ENCODE data around the gene RPS6KA3. TPM values are rescaled to one million over a fixed set of nuclear protein-coding genes. Genes with fewer than 3 reads are reported as not detected.

The RPS6KA3 gene
- total RNA-seq, 1 experiment from 2014 or later: 14.6 TPM

DNA sequence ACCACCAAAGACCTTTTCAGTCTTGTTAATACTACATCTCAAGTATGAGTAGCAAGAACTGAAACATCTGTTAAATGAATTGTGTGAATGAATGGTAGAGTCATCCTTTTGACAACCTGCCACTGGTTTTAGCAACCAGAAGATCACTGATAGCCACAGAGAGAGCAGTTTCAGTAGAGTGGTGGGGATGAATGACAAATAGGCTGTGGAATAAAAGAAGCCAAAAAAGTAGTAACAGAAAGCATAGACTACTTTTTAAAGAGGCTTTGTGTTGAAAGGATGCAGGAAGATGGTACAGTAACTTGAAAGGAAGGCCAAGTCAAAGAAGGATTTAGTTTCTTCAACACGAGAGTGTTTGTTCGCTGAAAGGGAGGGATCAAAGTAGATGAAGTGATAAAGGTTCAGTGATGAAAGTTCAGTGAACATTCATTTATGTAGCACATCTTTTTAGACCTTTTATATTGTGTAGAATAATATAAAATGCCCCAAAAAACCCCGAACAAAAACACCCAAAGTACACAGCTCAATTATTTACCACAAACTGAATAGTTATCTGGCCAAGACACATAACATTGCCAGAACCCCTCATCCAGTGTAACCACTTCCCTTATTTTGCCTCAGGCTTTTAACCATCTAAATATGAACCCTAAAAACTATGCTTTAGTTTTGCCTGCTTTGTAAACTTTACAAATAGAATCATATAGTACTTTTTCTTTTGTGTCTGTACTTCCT lies 84.9 kb downstream of the RPS6KA3 start (continued):
- TF ChIP-seq, protein P1, sequence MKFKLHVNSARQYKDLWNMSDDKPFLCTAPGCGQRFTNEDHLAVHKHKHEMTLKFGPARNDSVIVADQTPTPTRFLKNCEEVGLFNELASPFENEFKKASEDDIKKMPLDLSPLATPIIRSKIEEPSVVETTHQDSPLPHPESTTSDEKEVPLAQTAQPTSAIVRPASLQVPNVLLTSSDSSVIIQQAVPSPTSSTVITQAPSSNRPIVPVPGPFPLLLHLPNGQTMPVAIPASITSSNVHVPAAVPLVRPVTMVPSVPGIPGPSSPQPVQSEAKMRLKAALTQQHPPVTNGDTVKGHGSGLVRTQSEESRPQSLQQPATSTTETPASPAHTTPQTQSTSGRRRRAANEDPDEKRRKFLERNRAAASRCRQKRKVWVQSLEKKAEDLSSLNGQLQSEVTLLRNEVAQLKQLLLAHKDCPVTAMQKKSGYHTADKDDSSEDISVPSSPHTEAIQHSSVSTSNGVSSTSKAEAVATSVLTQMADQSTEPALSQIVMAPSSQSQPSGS (CRISPR knock-in tag; IDR thresholded peaks at IDR 0.05; ENCODE audit: borderline replicate concordance, low read depth): no peak
- TF ChIP-seq MXD4 (CRISPR knock-in tag; IDR thresholded peaks at IDR 0.05; ENCODE audit: borderline replicate concordance): no peak
- TF ChIP-seq, protein P2, sequence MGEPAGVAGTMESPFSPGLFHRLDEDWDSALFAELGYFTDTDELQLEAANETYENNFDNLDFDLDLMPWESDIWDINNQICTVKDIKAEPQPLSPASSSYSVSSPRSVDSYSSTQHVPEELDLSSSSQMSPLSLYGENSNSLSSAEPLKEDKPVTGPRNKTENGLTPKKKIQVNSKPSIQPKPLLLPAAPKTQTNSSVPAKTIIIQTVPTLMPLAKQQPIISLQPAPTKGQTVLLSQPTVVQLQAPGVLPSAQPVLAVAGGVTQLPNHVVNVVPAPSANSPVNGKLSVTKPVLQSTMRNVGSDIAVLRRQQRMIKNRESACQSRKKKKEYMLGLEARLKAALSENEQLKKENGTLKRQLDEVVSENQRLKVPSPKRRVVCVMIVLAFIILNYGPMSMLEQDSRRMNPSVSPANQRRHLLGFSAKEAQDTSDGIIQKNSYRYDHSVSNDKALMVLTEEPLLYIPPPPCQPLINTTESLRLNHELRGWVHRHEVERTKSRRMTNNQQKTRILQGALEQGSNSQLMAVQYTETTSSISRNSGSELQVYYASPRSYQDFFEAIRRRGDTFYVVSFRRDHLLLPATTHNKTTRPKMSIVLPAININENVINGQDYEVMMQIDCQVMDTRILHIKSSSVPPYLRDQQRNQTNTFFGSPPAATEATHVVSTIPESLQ (CRISPR knock-in tag; IDR thresholded peaks at IDR 0.05): no peak
- no peak for TF ChIP-seq FOXP1 (CRISPR knock-in tag; IDR thresholded peaks at IDR 0.05; ENCODE audit: borderline replicate concordance)
- TF ChIP-seq, protein P3, sequence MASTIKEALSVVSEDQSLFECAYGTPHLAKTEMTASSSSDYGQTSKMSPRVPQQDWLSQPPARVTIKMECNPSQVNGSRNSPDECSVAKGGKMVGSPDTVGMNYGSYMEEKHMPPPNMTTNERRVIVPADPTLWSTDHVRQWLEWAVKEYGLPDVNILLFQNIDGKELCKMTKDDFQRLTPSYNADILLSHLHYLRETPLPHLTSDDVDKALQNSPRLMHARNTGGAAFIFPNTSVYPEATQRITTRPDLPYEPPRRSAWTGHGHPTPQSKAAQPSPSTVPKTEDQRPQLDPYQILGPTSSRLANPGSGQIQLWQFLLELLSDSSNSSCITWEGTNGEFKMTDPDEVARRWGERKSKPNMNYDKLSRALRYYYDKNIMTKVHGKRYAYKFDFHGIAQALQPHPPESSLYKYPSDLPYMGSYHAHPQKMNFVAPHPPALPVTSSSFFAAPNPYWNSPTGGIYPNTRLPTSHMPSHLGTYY (CRISPR knock-in tag; IDR thresholded peaks at IDR 0.05): no peak
- TF ChIP-seq PRRX2 (CRISPR knock-in tag; IDR thresholded peaks at IDR 0.05): no peak
- TF ChIP-seq NFE2L1 (CRISPR knock-in tag; IDR thresholded peaks at IDR 0.05): no peak
- TF ChIP-seq ZNF317 (CRISPR knock-in tag; IDR thresholded peaks at IDR 0.05; ENCODE audit: borderline replicate concordance, low read depth): no peak
- no peak for TF ChIP-seq ESRRA (CRISPR knock-in tag; IDR thresholded peaks at IDR 0.05; ENCODE audit: borderline replicate concordance)
- no peak for TF ChIP-seq JAZF1 (CRISPR knock-in tag; IDR thresholded peaks at IDR 0.05)
- no peak for TF ChIP-seq GTF2I (CRISPR knock-in tag; conservative IDR thresholded peaks at IDR 0.05)
- no peak for TF ChIP-seq NR2C2 (CRISPR knock-in tag; IDR thresholded peaks at IDR 0.05)
- TF ChIP-seq NR3C1 (CRISPR knock-in tag; conservative IDR thresholded peaks at IDR 0.05; ENCODE audit: low read depth): no peak

DNA sequence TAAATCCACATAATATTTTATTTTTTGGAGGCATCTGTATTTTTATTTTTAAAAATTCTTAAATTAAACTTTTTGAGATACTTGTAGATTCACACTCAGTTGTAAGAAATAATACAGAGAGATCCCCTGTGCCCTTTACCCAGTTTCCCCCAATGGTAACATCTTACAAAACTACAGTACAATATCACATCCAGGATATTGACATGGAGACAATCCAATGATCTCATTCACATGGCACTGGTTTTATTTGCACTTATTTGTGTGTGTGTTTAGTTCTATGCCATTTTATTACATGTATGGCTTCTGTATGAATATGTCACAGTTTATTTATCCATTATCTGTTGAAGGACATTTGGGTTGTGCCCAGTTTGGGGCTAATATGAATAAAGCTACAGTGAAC lies 89.6 kb downstream of the RPS6KA3 start:
- no peak for DNase-seq (ENCODE audit: low spot score)
- POLR2A ChIA-PET: no interaction called here
- no peak for ATAC-seq
- Mint-ChIP-seq H3K9me3 (no peaks in the 10 kb centered on the region), H3K4me3 (no peak overlapping the region), H3K27me3 (ENCODE audit: low read depth) (no peaks in the 10 kb centered on the region), H3K36me3 (peaks cover 4% of the 10 kb centered on the region; the same call in 1 of the 2 replicates), H3K4me1 (no peaks in the 10 kb centered on the region), H3K27ac (no peak overlapping the region)
- TF ChIP-seq PRRX2 (CRISPR knock-in tag; IDR thresholded peaks at IDR 0.05): no peak
- TF ChIP-seq FOXK1 (CRISPR knock-in tag; IDR thresholded peaks at IDR 0.05): no peak
- TF ChIP-seq NFE2L1 (CRISPR knock-in tag; IDR thresholded peaks at IDR 0.05): no peak
- CTCF ChIA-PET: no interaction called here

DNA sequence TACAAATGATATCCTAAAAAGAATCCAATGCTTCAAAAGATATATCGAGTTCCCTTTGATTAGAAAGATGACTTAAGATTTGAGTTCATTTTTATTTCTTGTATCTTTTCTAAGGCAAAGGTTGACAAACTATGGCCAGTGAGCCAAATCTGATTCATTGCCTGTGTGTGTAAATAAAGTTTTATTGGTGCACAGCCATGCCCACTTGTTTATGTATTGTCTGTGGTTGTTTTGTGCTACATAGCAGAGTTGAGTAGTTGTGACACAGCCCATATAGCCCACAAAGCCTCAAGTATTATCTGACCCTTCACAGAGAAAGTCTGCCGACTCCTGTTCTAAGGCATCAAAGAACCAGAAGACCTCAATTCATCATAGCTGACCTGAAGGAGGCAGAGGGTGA lies 92.9 kb downstream of the RPS6KA3 start:
- H3K4me3 Mint-ChIP-seq: no peak overlapping the region
- no peak for ATAC-seq
- CTCF ChIA-PET: interaction anchor here (0.7 kb wide), 1 partner anchor 277 kb away, joined by 3 read pairs; no protein-coding TSS in a partner anchor

More for the DNA sequence above, 92.9 kb downstream of the RPS6KA3 start:
- H3K9me3 Mint-ChIP-seq: no peaks in the 10 kb centered on the region
- TF ChIP-seq, protein P4, sequence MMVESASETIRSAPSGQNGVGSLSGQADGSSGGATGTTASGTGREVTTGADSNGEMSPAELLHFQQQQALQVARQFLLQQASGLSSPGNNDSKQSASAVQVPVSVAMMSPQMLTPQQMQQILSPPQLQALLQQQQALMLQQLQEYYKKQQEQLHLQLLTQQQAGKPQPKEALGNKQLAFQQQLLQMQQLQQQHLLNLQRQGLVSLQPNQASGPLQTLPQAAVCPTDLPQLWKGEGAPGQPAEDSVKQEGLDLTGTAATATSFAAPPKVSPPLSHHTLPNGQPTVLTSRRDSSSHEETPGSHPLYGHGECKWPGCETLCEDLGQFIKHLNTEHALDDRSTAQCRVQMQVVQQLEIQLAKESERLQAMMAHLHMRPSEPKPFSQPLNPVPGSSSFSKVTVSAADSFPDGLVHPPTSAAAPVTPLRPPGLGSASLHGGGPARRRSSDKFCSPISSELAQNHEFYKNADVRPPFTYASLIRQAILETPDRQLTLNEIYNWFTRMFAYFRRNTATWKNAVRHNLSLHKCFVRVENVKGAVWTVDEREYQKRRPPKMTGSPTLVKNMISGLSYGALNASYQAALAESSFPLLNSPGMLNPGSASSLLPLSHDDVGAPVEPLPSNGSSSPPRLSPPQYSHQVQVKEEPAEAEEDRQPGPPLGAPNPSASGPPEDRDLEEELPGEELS (CRISPR knock-in tag; IDR thresholded peaks at IDR 0.05): no peak
- TF ChIP-seq GABPB1 (CRISPR knock-in tag; IDR thresholded peaks at IDR 0.05): no peak
- TF ChIP-seq, protein P5, sequence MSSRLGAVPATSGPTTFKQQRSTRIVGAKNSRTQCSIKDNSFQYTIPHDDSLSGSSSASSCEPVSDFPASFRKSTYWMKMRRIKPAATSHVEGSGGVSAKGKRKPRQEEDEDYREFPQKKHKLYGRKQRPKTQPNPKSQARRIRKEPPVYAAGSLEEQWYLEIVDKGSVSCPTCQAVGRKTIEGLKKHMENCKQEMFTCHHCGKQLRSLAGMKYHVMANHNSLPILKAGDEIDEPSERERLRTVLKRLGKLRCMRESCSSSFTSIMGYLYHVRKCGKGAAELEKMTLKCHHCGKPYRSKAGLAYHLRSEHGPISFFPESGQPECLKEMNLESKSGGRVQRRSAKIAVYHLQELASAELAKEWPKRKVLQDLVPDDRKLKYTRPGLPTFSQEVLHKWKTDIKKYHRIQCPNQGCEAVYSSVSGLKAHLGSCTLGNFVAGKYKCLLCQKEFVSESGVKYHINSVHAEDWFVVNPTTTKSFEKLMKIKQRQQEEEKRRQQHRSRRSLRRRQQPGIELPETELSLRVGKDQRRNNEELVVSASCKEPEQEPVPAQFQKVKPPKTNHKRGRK (CRISPR knock-in tag; IDR thresholded peaks at IDR 0.05; ENCODE audit: borderline replicate concordance): no peak
- no peak for TF ChIP-seq OVOL2 (CRISPR knock-in tag; IDR thresholded peaks at IDR 0.05; ENCODE audit: borderline replicate concordance)
- no peaks in the 10 kb centered on the region for H3K27me3 Mint-ChIP-seq (ENCODE audit: low read depth)
- H3K4me1 Mint-ChIP-seq: no peaks in the 10 kb centered on the region
- peaks cover 9% of the 10 kb centered on the region; the same call in 1 of the 2 replicates for H3K36me3 Mint-ChIP-seq
- H3K27ac Mint-ChIP-seq: no peak overlapping the region
- no peak for DNase-seq (ENCODE audit: low spot score)
- POLR2A ChIA-PET: no interaction called here
